Body of pancreas (tissue), 4 donors: ENCODE results near the gene CNGB1. TPM values are rescaled to one million over a fixed set of nuclear protein-coding genes. Genes with fewer than 3 reads are reported as not detected.

ENCODE experiments used
- ATAC-seq: fragments of 150-250 bp; one replicate; pipeline ENCODE4 v1.9.1; 2016
- DNase-seq, 4 donors: peaks; one replicate each; pipeline ENCODE4 v3.0.0-alpha.2; 2019
- H3K27ac ChIP-seq, 4 donors: fragments of 200-600 bp; sonication (generic); 1 replicate in 3 of 4; 2 replicates in 1 of 4; pipeline versions ENCODE4 v1.5.1 to v1.6.1; 2016 to 2019; ENCODE audit warnings: mild to moderate bottlenecking in 1 of 4, mixed read lengths in 1 of 4, moderate library complexity in 1 of 4
- H3K27me3 ChIP-seq, 2 donors: fragments of 200-600 bp; sonication (generic); one replicate each; pipeline ENCODE4 v1.6.0; 2016; ENCODE audit warnings: mild to moderate bottlenecking in 1 of 2
- H3K36me3 ChIP-seq, 2 donors: fragments of 200-600 bp; sonication (generic); replicated peaks in 1 of 2; 2 replicates each; pipeline ENCODE4 v1.5.1; 2016; ENCODE audit warnings: low read depth in 2 of 2; ENCODE audit not compliant: insufficient read depth in 1 of 2
- H3K4me1 ChIP-seq: fragments of 200-600 bp; sonication (generic); one replicate; pipeline ENCODE4 v1.6.0; 2016
- H3K4me3 ChIP-seq, 2 donors: fragments of 200-600 bp; sonication (generic); 1 replicate in 1 of 2; 2 replicates in 1 of 2; pipeline ENCODE4 v1.5.1; 2016 to 2019
- H3K9me3 ChIP-seq, 3 donors: fragments of 200-600 bp; sonication (generic); 1 replicate in 2 of 3; 2 replicates in 1 of 3; pipeline ENCODE4 v1.5.1; 2016
- POLR2A ChIP-seq, 3 donors: fragments of 450-650 bp; IDR thresholded peaks; one replicate each; pipeline ENCODE4 v1.6.1; 2016; ENCODE audit warnings: antibody characterized with exemption in 3 of 3, mild to moderate bottlenecking in 2 of 3
- WGBS, 2 donors: methylation state at CpG; one replicate each; pipeline ENCODE4 v1.1.5; 2017; 5-methylcytosine and 5-hydroxymethylcytosine counted together
- intact Hi-C: fragments of 100-400 bp; cut with DNase I; formaldehyde crosslinking; loops from one replicate; pipeline ENCODE4 v1.15.1; 2023
- total RNA-seq, 2 donors: library from RNA; depleted of rRNA; stranded (reverse); fragments of >200 nt; gene quantifications; one replicate each; pipeline ENCODE4 v1.1.0, GENCODE V29; 2016
- TF ChIP-seq, protein P1 (sequence below), 7 experiments: fragments of 450-650 bp in 4 of 7; fragments of 200-600 bp in 3 of 7; sonication (generic) in 3 of 7; IDR thresholded peaks; one replicate each; pipeline ENCODE4 v1.5.1; 2016 to 2019; ENCODE audit warnings: antibody characterized with exemption in 7 of 7

Gene CNGB1
- total RNA-seq, 2 donors from 2014 or later, result not detected

DNA sequence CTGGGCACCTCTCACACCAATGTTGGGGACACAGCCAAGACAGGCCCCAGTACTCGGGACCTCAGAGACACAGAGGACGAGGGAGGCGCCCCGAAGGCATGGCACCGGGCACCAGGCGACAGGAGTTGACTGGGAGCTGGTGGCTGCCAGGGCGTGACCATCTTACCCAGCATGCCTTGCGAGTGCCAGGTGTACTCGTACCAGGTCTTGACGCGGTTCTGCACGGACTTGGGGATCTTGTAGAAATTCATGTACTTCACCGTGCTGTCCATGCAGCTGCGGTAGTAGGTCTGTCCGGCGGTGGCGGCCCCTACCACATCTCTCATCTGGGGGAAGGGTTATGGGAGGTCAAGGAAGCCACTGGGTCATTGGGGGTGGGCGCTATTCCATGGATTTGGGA lies 67.3 kb downstream of the CNGB1 start:
- H3K9me3 ChIP-seq, result no peaks in the 10 kb centered on the region
- WGBS, 2 donors, result 53 to 87% methylated on average over 3 to 14 of the region's 18 CpGs
- H3K36me3 ChIP-seq, result no peaks in the 10 kb centered on the region
- intact Hi-C loops, result loop anchor here (5.0 to 10.0 kb wide), 2 partner anchors 94 to 211 kb away; no protein-coding TSS in a partner anchor
- H3K4me3 ChIP-seq, result no peak overlapping the region
- no peak for TF ChIP-seq POLR2A (IDR thresholded peaks at IDR 0.05)
- peaks cover 7% of the 10 kb centered on the region for H3K4me1 ChIP-seq
- no peak for ATAC-seq
- DNase-seq, result peak in 1 of 4 donors; percentile 17
- H3K27ac ChIP-seq, result no peak overlapping the region
- H3K27me3 ChIP-seq, result no peaks in the 10 kb centered on the region

DNA sequence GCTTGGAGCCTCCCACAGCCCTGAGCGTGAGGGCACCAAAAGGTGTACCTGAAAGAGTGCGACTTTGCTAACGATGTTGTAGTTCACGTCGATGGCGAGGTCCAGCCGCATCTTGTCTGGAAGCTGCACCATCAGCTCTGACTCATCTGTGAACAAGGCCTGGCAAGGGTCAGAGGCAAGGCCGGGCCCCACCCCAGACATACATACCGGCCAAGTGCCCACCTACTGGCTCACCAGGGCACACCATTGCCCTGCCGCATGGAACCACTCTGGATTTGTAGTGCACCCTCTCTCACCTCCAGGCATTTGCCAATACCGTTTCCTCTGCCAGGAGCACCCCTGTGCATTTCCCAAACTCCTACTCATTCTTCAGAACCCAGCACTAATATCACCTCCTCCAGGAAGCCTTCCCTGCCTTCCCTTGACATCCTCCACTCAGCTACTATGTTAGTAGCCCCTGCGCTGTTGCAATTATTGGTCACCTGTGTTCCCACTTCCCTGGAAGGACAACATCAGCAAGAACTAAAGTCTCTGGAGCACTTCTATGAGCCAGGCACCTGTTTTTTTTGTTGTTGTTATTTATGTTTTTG lies 69.4 kb downstream of the CNGB1 start:
- Histone ChIP-seq H3K36me3 (no peaks in the 10 kb centered on the region), H3K27me3 (no peaks in the 10 kb centered on the region), H3K4me3 (no peak overlapping the region), H3K4me1 (peaks cover 7% of the 10 kb centered on the region), H3K27ac (no peak overlapping the region), H3K9me3 (no peaks in the 10 kb centered on the region)
- 89 to 91% methylated on average over 6 to 12 of the region's 12 CpGs for WGBS, 2 donors
- intact Hi-C loops, result loop anchor here (5.0 to 10.0 kb wide), 2 partner anchors 96 to 213 kb away; no protein-coding TSS in a partner anchor
- no peak for TF ChIP-seq POLR2A (IDR thresholded peaks at IDR 0.05)
- TF ChIP-seq, protein P1, sequence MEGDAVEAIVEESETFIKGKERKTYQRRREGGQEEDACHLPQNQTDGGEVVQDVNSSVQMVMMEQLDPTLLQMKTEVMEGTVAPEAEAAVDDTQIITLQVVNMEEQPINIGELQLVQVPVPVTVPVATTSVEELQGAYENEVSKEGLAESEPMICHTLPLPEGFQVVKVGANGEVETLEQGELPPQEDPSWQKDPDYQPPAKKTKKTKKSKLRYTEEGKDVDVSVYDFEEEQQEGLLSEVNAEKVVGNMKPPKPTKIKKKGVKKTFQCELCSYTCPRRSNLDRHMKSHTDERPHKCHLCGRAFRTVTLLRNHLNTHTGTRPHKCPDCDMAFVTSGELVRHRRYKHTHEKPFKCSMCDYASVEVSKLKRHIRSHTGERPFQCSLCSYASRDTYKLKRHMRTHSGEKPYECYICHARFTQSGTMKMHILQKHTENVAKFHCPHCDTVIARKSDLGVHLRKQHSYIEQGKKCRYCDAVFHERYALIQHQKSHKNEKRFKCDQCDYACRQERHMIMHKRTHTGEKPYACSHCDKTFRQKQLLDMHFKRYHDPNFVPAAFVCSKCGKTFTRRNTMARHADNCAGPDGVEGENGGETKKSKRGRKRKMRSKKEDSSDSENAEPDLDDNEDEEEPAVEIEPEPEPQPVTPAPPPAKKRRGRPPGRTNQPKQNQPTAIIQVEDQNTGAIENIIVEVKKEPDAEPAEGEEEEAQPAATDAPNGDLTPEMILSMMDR (IDR thresholded peaks at IDR 0.05), result no peak
- DNase-seq (no peak), ATAC-seq (no peak)

DNA sequence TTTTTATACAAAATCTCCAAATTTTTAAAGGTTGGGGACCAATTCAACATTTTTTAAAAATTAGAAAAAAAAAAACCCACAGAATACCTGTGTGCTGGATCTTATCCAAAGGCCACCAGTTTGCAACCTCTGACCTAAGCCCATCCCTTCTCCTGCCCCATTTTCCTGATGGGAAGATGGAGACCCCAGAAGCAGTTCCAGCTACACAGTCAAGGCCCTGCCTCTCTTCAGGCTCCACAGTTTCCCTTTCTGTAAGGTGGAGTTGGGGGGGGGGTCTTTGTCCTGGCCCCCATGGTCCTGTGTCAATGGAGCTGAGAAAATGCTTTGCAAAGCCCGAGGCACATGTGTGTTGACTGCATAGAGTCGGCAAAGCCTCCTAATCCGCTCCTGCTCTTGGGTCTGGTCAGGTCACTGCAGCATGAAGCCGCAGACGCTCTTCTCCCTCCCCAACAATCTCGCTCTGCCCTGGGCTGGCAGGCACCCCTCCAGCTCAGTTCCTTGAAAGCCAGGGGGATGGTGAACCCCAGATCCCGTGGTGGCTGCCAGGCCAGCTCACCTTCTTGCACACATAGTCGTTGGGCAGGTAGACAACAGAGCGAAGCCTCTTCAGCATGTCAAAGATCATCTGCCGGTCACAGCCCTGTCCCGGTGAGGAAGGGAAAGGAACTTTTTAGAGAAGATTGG lies 70.0 kb downstream of the CNGB1 start:
- TF ChIP-seq POLR2A (IDR thresholded peaks at IDR 0.05), result no peak
- TF ChIP-seq, protein P1 (IDR thresholded peaks at IDR 0.05), result no peak
- Histone ChIP-seq H3K27ac (no peak overlapping the region), H3K36me3 (no peaks in the 10 kb centered on the region), H3K4me3 (no peak overlapping the region), H3K4me1 (peaks cover 7% of the 10 kb centered on the region), H3K9me3 (no peaks in the 10 kb centered on the region), H3K27me3 (no peaks in the 10 kb centered on the region)
- ATAC-seq (no peak), DNase-seq (no peak)
- WGBS, 2 donors, result 80 to 84% methylated on average over 8 to 11 of the region's 11 CpGs
- intact Hi-C loops, result loop anchor here (5.0 to 10.0 kb wide), 2 partner anchors 96 to 214 kb away; no protein-coding TSS in a partner anchor

DNA sequence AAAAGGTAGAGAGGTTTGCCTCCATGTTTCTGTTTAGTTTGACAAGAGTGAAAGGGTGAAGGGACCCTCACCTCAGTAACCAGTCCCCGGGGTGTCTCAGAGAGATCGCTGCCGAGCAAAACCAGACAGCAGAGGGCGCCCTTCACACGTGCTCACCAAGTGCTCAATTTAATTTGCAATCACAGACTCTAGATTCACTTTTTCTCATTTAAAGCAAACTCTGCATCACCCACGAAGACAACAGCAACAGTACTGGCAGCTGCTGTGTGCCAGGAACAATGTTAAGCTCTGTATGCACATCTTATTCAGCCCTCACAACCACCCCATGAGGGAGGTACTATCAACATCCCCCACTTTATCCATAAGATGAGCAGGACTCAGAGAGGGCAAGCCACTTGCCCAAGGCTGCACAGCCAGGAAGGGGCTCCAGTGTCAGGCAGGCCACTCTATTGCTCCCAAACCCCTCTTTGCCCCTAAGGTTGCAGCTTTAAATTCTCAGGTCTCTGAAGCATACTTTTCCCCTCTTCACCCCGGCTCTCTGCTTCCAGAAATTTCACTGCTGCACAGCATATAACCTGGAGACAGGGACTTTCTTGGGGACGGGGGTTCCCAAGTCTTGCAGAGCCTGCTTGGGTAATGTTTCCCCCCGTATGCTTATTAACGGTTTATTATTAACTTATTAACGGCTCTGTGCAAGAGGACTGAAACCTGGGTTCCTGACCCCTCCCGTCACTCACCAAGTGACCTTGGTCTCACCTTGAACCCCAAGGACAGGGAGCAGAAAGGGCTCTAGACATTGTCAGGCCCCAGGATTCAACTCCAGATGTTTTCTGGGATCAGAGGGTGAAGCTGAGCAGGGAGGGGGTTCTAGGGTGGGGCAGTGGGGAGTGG lies 70.9 kb downstream of the CNGB1 start:
- WGBS, 2 donors, result 9 to 12% methylated on average over 12 of the region's 12 CpGs

More for the DNA sequence above, 70.9 kb downstream of the CNGB1 start:
- TF ChIP-seq, protein P1 (IDR thresholded peaks at IDR 0.05), result peak; percentile 79 to 90 (median 87)
- no peak for TF ChIP-seq POLR2A (IDR thresholded peaks at IDR 0.05)
- intact Hi-C loops, result loop anchor here (5.0 to 10.0 kb wide), 2 partner anchors 97 to 215 kb away; no protein-coding TSS in a partner anchor
- Histone ChIP-seq H3K4me1 (peaks cover 9% of the 10 kb centered on the region), H3K9me3 (no peaks in the 10 kb centered on the region), H3K4me3 (no peak overlapping the region), H3K27me3 (no peaks in the 10 kb centered on the region), H3K27ac (no peak overlapping the region), H3K36me3 (no peaks in the 10 kb centered on the region)
- DNase-seq (peak; percentile 73 to 87 (median 81)), ATAC-seq (peak; percentile 64)
